Keratinocyte (primary cell): Measurements from ENCODE around the gene B3GNT4.

Source experiments
- CTCF ChIP-seq, 3 experiments: IDR thresholded peaks in 1 of 3; conservative IDR thresholded peaks in 1 of 3; optimal IDR thresholded peaks in 1 of 3; 2 replicates in 2 of 3; 3 replicates in 1 of 3; pipeline versions ENCODE3 to v1.5.1; 2011; ENCODE audit warnings: low read length in 3 of 3, mild to moderate bottlenecking in 3 of 3, moderate library complexity in 2 of 3, control low read depth in 1 of 3, inconsistent platforms in 1 of 3; ENCODE audit not compliant: insufficient read depth in 2 of 3; ENCODE audit errors: extremely low read depth in 1 of 3
- EZH2 ChIP-seq: IDR thresholded peaks from one replicate; pipeline ENCODE4 v1.6.1; 2012; ENCODE audit warnings: inconsistent platforms, mild to moderate bottlenecking, low read length, moderate library complexity

- TF ChIP-seq EZH2 (no peak), CTCF (optimal IDR thresholded peaks at IDR 0.05 in 1 of 3, IDR thresholded peaks at IDR 0.05 in 1 of 3, conservative IDR thresholded peaks at IDR 0.05 in 1 of 3; ENCODE audit: extremely low read depth in 1 of 3, insufficient read depth in 2 of 3, low read length in 3 of 3) (no peak)
Measured at GRCh38 chr12:122187466-122187865, 16.0 kb upstream of the B3GNT4 start.
